GM10248 (cell line): Measurements from ENCODE around the gene MYOG.

Experiments used
- CTCF ChIA-PET: fragments of 300-600 bp; sonication (Branson Sonifier 250); formaldehyde crosslinking; extraction: SDS; loops from one replicate; lab custom pipeline; 2021; ENCODE audit warnings: antibody characterized with exemption; lab: Yijun Ruan, JAX
- POLR2A ChIA-PET: fragments of 350-650 bp; sonication (Branson Sonifier 250); formaldehyde crosslinking; extraction: SDS; loops from one replicate; lab custom pipeline; 2020; ENCODE audit warnings: antibody characterized with exemption; lab: Yijun Ruan, JAX
- DNase-seq: peaks from one replicate; pipeline ENCODE4 v3.0.0; 2012; ENCODE audit errors: extremely low spot score
- CTCF ChIP-seq: IDR thresholded peaks from 2 replicates; pipeline ENCODE4 v1.5.1; 2012; ENCODE audit warnings: mild to moderate bottlenecking, low read depth; ENCODE audit errors: extremely low read depth, missing control alignments, control extremely low read depth

MYOG gene

GRCh38 chr1:203128716-203129500, 43.1 kb upstream of the MYOG start:
- TF ChIP-seq CTCF, result no peak
- DNase-seq, result no peak
- ChIA-PET CTCF (interaction anchor here (1.2 to 1.9 kb wide), 3 partner anchors 11 to 89 kb away, joined by 3 to 8 read pairs (median 6); no protein-coding TSS in a partner anchor), POLR2A (no interaction called here)

GRCh38 chr1:203128431-203128715, 42.6 kb upstream of the MYOG start:
- POLR2A ChIA-PET, result no interaction called here
- no peak for TF ChIP-seq CTCF
- CTCF ChIA-PET, result interaction anchor here (1.2 to 1.9 kb wide), 3 partner anchors 10 to 88 kb away, joined by 3 to 8 read pairs (median 6); no protein-coding TSS in a partner anchor
- no peak for DNase-seq

GRCh38 chr1:203127666-203128430, 42.0 kb upstream of the MYOG start, which contains the start of gene ADORA1:
TSS of gene ADORA1 (plus strand) at chr1:203127726. CDS start at chr1:203128842, 1,116 bp downstream.
- CTCF ChIA-PET, result interaction anchor here (1.2 to 1.9 kb wide), 3 partner anchors 10 to 88 kb away, joined by 3 to 8 read pairs (median 6); no protein-coding TSS in a partner anchor
- TF ChIP-seq CTCF, result no peak
- no peak for DNase-seq
- POLR2A ChIA-PET, result no interaction called here

- TF ChIP-seq CTCF, result no peak
- CTCF ChIA-PET, result interaction anchor here (1.3 to 1.7 kb wide), 3 partner anchors 24 to 140 kb away, joined by 3 to 6 read pairs (median 3); no protein-coding TSS in a partner anchor
- DNase-seq, result no peak
- POLR2A ChIA-PET, result no interaction called here
Observed at GRCh38 chr1:203126866-203127665, 41.3 kb upstream of the MYOG start.

- CTCF ChIA-PET, result interaction anchor here (1.1 to 1.9 kb wide), 5 partner anchors 15 to 141 kb away, joined by 3 to 7 read pairs (median 3); no protein-coding TSS in a partner anchor
- POLR2A ChIA-PET, result no interaction called here
- no peak for TF ChIP-seq CTCF
- no peak for DNase-seq
Observed at GRCh38 chr1:203126151-203126865, 40.5 kb upstream of the MYOG start.
